ENCODE data around the gene TYMP.
A peak's percentile ranks its signal among the peaks of the same experiment; 100 is the strongest.
"Not testable (repeated sequence)": the region's sequence is repeated elsewhere in the genome, so short reads cannot be mapped to it uniquely, and the experiment has no call there.

TYMP gene

GRCh38 chr22:50537765-50538164 lies 8.0 kb upstream of the TYMP start:
- DNase-seq = no peak

DNA sequence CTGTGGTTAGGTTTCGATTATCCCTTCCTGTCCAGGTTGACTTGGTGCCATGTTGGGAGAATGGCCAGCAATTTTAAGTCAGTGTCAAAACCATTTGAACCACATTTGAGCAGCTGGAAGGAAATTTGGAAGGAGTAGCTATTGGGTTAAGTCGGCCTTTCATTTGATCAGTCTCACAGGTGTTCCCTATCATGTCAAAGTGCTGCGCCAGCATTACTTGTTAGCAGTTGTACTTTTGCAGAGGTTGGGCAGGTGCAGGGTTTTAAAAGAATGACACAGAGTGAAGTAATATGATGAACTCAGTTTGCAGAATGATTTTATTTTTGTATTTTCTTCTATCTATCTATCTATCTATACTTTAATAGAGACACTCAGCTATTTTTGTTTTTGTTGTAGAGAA lies 6.4 kb upstream of the TYMP start:
- no peak for DNase-seq

- DNase-seq = no peak
Measured at GRCh38 chr22:50535113-50535512, 5.3 kb upstream of the TYMP start.

- not testable (repeated sequence) for DNase-seq
Measured at GRCh38 chr22:50533856-50534711, 4.3 kb upstream of the TYMP start.

DNA sequence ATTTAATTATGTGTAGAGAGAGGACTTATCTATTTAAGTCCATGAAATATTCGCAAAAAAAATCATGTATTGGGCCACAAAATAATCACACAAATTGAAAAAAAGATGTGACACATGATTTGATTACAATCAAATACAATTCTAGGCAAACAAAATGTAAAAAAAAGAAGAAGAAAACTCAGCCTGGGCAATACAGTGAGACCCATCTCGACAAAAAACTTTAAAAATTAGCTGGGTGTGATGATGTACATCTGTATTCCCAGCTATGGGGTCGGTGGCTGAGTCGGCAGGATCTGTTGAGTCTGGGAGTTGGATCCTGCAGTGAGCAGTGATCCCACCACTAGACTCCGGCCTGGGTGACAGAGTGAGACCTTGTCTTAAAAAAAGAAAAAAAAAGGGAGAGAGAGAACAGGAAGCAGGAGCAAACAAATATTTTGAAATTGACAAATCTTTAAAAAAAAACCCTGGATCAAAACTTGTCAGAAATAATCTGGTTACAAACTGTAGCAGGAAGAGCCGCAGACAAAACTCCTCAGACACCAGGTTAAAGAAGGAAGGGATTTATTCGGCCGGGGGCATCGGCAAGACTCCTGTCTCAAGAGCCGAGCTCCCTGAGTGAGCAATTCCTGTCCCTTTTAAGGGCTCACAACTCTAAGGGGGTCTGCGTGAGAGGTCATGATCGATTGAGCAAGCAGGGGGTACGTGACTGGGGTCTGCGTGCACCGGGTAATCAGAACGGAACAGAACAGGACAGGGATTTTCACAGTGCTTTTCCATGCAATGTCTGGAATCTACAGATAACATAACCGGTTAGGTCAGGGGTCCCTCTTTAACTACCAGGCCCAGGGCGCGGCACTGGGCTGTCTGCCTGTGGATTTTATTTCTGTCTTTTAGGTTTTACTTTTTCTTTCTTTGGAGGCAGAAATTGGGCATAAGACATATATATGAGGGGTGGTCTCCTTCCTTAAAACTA lies 3.3 kb upstream of the TYMP start:
- no peak for DNase-seq

DNA sequence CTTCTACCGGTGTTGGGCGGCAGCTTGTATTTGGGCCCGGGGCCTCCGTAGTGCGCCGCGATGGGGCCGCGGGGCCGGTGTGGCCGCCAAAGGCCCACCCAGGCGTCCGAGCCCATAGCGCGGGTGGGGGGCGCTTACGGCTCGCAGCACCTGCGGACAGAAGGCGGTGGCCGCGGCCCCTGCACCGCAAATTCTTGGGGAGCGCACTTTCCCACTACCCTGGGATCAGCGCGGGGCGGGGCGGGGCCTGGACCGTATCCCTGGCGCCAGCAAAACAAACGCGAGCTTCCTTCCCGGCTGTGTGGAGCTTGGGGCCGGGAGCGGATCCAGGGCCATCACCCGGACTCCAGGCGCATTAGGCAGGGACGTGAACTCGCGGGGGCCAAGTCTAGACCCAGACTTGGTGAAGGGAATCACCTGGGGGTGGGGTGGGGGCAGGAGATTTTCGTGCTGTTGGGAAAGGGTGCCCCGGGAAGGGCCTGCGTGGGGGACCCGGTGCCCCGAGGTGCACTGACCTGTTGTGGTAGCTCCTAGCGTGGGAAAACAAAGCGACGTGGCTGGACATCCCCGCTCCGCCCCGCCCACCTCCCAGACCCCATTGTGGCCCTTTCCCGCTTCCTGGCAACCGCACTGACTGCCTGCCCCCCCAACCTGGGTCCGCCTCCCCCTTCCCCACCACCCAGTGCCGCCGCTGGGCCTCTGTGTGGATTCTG lies 2.3 kb upstream of the TYMP start:
- DNase-seq = peak; percentile 36

- DNase-seq = peak; percentile 84
Measured at GRCh38 chr22:50531546-50531961, 1.7 kb upstream of the TYMP start.

DNA sequence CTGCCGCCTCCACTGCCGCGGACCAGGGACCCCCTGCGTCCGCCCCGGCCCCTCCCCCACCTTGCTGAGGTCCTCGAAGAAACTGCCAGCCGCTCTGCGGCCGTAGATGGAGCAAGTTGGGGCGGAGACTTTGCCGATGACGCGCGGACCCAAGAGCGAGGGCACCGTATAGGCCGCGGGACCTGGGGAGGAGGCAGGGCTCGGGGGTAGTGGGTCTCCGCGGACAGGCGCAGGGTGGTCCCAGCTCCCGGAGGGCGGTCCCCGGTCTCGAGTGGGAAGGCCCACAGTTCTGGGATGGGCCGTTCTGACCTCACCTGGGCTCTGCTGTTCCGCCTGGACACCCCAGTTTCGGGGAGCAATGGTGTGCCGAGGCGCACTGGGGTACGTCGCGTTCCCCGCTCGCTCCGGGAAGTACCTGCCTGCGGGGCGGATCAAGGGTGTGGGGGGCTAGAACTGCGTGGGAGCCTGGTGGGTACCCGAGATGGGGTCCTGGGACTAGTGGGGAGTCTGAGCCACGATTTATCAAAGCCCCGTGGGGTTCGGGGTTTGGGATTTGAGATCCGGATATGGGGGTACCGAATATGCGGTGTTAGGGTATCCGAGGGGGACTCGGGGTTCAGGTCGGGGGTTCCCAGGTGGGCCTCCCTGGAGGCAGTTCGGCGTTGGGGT lies 1.2 kb upstream of the TYMP start:
- DNase-seq = peak; percentile 94

DNA sequence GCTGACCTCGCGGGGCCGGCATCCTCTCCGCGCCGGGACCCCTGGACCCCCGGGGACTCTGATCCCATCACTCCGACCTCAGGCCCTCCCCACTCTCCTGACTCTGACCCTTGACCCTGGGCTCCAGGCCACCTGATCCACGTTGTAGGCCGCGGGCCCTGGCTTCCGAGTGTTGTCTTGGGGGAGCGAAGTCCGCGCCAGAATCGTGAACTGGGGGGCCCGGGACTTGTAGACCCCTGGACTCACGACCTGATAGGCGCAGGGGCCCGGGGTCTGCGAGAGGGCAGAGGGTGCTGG lies 716 bp upstream of the TYMP start:
- no peak for DNase-seq

DNA sequence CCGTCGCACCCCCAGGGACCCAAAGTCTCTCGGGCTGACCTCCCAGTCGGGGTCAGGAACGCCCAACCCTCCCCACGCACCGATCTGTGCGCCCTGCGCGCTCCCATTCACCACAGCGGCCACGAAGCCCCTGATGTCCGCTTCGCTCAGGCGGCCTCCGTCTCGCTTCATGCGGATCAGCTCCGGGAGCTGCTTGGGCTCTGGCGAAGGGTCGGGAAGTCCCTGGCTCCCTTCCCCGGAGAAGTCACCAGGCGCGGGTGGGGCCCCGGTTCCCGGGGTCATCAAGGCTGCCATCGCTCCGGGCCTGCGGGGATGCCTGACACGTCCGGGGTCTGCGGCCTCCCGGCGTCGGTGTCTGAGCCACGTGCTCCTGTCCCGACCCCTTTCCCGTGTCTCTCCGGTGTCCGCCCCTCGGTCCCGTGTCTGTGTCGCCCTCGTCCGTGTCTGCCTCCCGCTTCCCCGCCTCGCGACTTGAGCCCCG lies 356 bp downstream of the TYMP start:
- DNase-seq = no peak

DNA sequence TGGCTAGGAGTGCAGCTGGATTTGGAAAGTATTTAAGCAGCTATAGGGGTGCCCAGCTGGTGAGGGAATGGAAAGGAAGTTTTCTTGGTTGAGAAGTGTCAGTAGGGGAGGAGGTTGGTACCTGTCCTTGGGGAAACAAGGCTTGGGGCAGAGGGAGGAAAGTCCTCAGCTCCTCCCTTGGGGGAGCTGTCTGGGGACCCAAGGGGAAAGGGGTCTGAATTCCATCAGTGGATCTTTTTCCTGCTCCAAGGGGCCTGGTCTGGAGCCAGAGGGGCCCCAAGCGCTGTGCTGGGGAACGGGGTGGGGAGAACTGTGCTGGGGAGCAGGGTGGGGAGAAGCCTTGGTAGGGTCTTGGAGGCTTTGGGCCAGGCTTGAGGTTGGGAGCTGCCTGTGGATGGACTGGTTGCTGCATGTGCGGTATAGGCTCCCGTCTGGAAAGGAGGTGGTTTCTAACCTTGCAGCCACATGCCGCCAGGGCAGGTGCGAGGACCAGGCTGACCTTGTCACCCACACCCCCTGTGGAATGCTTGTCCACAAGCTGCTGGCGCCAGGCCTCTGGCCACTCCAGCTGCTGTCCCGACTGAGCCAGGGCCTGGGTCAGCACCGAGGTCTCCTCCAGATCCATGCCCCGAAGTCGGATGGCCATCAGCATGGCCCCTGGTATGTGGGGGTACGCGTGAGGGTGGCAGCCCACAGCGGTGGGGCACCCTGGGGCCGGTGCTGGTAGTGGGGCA lies 963 bp downstream of the TYMP start:
- DNase-seq = peak; percentile 26

- DNase-seq = no peak
Measured at GRCh38 chr22:50527921-50528681, 1.7 kb downstream of the TYMP start.

DNA sequence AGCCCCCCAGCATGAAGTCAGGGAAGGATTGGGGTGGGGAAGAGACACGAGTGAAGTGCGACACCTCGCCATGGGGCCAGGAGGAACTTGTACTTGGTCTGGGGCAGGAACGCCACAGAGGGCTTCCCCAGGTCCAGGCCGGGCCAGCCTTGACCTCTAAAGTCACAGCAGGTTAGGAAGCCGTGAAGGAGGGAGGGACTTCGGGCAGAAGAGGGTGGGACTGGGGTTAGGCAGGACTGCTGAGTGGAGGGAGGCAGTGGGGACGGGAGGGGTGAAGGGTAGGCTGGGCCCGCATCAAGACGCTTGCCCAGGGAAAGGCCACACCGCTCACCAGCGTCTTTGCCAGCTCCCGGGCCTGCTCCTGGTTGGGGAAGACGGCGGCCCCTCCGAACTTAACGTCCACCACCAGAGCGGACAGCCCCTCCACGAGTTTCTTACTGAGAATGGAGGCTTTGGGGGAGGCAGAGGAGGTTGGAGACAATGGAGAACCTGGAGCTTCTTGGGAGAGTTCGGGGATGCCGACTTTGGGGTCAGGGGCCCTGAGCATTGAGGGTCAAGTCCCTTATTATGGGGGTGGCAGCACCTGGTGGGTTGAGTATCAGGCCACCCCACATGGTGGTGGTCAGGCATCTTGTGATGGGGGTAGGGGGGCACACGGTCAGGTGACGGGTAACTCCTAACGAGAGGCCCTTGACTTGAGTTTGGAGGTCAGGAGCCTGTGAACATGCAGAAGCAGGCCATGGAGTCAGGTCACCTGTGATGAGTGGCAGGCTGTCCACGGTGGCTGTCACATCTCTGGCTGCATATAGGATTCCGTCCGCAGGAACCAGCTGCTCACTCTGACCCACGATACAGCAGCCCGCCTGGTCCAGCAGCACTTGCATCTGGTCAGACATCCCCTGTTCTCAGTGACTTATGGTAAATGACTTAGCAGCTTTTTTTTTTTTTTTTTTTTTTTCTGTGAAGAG lies 2.7 kb downstream of the TYMP start:
- DNase-seq = peak; percentile 81

DNA sequence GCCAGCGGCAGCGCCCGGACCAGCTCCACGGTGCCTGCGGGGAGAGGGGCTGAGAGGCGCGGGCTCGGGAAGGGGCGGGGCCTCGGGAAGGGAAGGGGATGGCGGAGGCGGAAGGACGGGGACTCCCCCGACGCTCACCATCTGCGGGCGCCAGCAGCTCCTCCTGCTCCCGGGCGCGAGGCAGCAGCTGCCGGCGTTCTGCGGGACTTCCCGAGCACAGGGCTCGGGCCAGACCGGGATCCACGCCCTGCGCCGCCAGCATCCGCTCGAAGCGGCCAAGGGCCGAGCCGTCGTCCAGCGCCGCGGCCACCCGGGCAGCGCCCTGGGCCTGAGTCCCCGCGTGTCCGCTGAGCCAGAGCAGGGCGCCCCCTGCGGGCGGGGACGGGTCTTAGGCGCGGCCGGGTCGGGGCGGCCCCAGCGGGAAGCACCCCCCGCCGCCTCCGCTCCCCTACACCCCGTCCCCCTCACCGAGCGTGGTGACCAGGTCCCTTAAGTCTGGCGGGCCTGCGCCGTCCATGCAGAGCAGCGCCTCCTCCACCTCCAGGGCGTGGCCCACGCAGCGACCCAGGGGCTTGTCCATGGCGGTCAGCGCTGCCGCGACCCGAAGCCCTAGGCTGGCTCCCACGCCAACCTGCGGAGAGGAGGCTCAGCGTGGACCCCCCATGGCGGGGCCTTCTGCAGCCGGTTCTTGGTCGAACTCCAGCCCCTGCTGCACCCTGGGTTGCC lies 3.5 kb downstream of the TYMP start:
- DNase-seq = peak; percentile 92

DNA sequence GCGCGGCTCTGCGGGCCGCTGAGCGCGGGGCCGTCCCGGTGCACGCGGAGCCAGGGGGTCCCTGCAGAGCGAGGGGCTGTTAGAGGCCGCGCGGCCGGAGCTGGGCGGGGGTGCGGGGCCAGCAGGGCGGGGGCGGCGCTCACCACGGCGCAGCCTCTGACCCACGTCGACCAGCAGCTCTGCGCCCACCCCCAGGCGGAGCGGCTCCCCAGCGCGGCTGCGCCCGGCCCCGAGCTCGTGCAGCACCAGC lies 4.0 kb downstream of the TYMP start:
- DNase-seq = no peak

DNA sequence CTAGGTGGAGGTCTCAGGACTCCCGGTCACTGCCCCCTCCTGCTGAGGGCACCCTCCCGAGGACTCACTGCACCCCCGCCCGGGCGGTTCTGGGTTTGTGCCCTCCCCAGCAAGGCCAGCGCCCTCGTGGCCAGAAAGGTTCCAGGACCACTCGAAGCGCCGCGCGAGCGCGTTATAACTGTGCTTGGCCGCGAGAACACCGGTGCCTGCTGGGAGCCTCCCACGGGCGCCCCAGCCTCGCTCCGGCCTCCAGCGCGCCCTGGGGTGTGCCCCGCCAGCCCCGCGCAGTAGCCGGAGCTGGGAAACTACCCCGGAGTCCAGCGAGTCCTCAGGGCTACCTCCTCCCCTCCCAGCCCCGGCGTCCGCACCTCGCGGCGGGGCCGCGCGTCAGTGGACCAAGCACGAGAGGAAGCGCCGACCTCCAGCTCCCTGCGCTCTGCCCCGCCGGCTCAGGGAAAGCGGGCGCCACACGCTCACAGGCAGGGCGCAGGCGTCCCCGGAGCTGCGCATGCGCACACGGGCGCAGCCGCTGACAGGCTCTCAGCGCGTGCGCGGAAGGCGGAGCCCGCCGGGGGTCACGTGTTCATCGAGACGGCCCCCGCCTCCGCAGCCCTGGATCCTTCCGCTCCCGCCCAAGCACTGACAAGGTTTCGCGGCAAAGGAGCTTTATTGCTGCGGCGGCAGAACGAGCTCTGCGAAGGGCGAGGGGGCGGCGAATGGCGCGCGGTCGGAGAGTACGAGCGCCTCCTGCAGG lies 4.5 kb downstream of the TYMP start, which contains the start of gene SCO2:
SCO2 (minus strand) TSS at position 495 of the 754 bp plus-strand sequence. CDS start 1,187 bp downstream, outside the sequence.
- peak; percentile 99 for DNase-seq

DNA sequence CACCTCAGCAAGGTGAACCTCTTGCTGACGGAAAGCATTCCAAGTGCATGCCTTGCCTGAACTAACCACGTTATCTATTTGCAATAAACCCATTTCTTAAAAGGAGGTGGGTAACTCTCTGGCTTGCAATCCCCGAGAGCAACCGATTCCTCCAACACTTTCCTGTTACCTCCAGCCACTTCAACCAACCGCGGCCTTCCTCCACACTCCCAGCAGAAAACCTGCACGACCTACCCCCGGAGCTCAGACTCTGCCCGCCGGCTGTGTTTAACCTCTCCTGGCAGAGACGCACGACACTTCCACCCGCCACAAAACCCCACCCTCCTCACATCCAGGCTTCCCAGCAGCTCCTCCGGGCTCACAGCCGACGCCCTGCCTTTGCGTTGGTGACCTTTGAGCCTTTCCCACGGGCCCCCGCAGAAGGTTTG lies 5.1 kb downstream of the TYMP start:
- DNase-seq = no peak

All from activated CD4-positive, alpha-beta T cell treated with anti-CD3 and anti-CD28 coated beads, Interleukin-2, Interleukin-6, amounts not matched to agents 100 ng/mL and 50 ng/mL, durations not matched to agents 16 hours and 8 hours (primary cell).